ENCODE data around the gene RAB11FIP3. TPM values are rescaled to one million over a fixed set of nuclear protein-coding genes. Genes with fewer than 3 reads are reported as not detected.

Gene RAB11FIP3
- total RNA-seq, 2 experiments from 2014 or later = 18.7 to 20.4 TPM

DNA sequence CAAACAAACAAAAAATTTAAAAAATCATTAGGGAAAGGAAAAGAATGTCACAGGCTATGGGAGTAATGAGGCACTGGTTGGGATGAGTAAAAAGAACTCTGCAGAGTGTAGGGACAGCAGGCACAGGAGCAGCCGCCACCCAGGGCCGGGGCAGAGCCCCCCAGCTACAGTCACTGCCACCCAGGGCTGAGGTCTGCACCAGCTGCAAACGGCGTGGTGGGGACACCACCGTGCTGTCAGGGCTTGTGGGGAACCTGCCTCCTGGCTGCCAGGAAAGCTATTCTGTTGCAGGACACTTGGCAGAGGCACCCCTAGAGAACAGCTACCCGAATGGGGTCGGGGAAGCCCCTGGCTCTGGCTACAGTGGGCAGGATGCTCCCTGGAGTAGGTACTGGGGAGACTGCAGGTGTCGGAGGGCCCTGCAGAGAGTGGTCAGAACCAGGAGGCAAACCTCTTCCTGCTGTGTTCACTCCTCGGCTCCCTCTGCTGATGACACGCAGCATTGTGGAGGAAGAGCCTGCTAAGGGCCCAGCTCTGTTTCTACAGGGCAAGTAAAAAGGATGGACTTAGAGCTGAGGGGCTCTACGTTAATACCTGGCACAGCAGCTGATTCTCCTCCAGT lies 69.8 kb downstream of the RAB11FIP3 start:
- H3K27me3 Mint-ChIP-seq = no peaks in the 10 kb centered on the region
- no peak overlapping the region for H3K4me3 Mint-ChIP-seq
- H3K4me1 Mint-ChIP-seq (ENCODE audit: low read depth) = peaks cover 5% of the 10 kb centered on the region
- peak; percentile 83 for ATAC-seq
- CTCF ChIA-PET = interaction anchor here (0.8 to 1.8 kb wide), 5 partner anchors 15 to 105 kb away, joined by 3 to 8 read pairs (median 3); no protein-coding TSS in a partner anchor
- intact Hi-C loops (cut with micrococcal nuclease) = no loop called here
- no peaks in the 10 kb centered on the region for H3K9me3 Mint-ChIP-seq
- TF ChIP-seq, protein P1, sequence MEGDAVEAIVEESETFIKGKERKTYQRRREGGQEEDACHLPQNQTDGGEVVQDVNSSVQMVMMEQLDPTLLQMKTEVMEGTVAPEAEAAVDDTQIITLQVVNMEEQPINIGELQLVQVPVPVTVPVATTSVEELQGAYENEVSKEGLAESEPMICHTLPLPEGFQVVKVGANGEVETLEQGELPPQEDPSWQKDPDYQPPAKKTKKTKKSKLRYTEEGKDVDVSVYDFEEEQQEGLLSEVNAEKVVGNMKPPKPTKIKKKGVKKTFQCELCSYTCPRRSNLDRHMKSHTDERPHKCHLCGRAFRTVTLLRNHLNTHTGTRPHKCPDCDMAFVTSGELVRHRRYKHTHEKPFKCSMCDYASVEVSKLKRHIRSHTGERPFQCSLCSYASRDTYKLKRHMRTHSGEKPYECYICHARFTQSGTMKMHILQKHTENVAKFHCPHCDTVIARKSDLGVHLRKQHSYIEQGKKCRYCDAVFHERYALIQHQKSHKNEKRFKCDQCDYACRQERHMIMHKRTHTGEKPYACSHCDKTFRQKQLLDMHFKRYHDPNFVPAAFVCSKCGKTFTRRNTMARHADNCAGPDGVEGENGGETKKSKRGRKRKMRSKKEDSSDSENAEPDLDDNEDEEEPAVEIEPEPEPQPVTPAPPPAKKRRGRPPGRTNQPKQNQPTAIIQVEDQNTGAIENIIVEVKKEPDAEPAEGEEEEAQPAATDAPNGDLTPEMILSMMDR (IDR thresholded peaks at IDR 0.05) = no peak
- DNase-seq = peak; percentile 54
- POLR2A ChIA-PET = no interaction called here
- no peaks in the 10 kb centered on the region for H3K36me3 Mint-ChIP-seq (ENCODE audit: low read depth)
- H3K27ac Mint-ChIP-seq = no peak overlapping the region

DNA sequence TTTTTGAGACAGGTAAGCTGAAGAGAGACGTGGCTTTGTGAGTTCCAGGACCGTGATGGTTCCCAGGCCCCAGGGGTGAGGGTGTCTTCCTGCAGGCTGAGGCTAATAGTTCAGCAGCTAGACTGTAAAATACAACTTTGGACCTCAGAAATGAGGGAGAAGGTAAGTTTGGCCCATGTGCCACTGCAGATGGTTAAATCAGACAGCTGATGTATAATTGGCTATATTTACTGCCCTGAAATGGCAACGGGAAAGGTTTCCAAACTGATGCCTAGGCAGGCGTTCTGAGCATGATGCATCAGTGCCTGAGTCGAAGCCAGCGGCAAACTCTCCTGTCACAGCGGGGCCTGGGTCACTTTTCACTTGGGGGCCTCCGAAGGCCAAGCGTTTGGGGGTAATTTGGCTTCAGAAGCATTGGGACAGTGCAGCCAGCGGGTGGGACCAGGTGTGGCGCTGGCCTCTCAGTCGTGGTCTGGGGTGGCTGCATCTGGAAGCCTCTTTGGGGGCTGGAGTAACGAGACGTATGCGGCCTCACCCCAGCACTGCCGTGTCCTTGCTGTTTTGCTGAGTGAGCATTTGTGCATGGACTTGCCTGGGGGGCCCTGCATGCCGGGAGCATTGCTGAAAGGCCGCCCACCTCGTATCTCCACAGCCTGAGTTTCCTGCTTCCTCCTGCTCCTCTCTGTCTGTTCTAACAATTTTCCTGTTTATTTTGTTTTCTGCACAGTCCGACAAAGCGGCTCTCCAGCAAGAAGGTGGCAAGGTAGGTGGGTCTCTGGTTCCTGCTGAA lies 70.8 kb downstream of the RAB11FIP3 start:
- no peak for DNase-seq
- TF ChIP-seq, protein P1 (IDR thresholded peaks at IDR 0.05) = no peak
- ChIA-PET POLR2A (no interaction called here), CTCF (interaction anchor here (1.2 to 1.8 kb wide), 3 partner anchors 14 to 106 kb away, joined by 3 to 8 read pairs (median 3); no protein-coding TSS in a partner anchor)
- ATAC-seq = no peak
- intact Hi-C loops (cut with micrococcal nuclease) = no loop called here
- Mint-ChIP-seq H3K4me1 (ENCODE audit: low read depth) (peaks cover 5% of the 10 kb centered on the region), H3K36me3 (ENCODE audit: low read depth) (no peaks in the 10 kb centered on the region), H3K4me3 (no peak overlapping the region), H3K27ac (no peak overlapping the region), H3K9me3 (no peaks in the 10 kb centered on the region), H3K27me3 (no peaks in the 10 kb centered on the region)

DNA sequence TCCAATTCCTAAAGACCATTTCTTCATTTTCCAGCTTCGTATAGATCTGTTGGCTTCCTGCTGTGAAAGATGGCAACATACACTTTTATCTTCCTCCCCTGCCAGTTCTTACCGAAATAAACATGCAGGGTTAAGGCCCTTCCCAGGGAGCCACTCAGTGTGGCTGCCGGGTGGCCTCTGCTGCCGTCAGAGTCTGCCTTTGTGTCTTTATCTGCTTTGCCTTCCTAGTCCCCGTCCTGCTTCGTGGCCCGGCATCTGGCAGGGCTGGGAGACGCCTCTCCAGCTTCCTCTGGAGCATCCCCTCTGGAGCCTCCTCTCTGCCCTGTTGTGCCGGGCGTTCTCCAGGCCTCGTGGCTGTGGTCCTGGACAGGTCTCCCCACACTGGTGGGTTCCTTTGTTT lies 71.8 kb downstream of the RAB11FIP3 start:
- TF ChIP-seq, protein P1 (IDR thresholded peaks at IDR 0.05) = no peak
- intact Hi-C loops (cut with micrococcal nuclease) = no loop called here
- ChIA-PET CTCF (no interaction called here), POLR2A (interaction anchor here (2.2 kb wide), 1 partner anchor 29 kb away, joined by 7 read pairs; no protein-coding TSS in a partner anchor)
- Mint-ChIP-seq H3K4me3 (no peak overlapping the region), H3K4me1 (ENCODE audit: low read depth) (peaks cover 5% of the 10 kb centered on the region), H3K36me3 (ENCODE audit: low read depth) (no peaks in the 10 kb centered on the region), H3K27me3 (no peaks in the 10 kb centered on the region), H3K27ac (no peak overlapping the region), H3K9me3 (no peaks in the 10 kb centered on the region)
- DNase-seq (no peak), ATAC-seq (no peak)

DNA sequence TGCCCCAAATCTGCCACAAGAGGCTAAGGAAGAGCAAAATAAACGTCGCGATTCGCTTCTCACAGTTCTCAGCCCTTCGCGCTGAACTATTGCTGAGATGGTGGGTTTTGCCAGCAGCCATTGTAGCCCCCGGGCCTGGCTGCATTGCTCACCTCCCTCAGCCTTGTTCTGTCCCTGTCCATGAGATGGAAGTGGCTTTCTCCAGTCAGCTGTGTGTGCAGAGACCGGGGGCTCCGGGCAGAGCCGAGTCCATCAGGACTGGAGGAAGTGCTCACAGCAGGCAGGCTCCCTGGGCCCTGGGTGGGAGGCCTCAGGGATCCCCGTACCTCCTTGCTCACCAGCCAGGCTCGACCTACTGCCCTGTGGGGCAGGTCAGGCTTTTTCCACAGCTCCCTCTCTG lies 74.5 kb downstream of the RAB11FIP3 start:
- TF ChIP-seq, protein P1 (IDR thresholded peaks at IDR 0.05) = no peak
- ATAC-seq = no peak
- no peak for DNase-seq
- intact Hi-C loops (cut with micrococcal nuclease) = no loop called here
- Mint-ChIP-seq H3K27ac (no peak overlapping the region), H3K9me3 (no peaks in the 10 kb centered on the region), H3K27me3 (no peaks in the 10 kb centered on the region), H3K4me1 (ENCODE audit: low read depth) (peaks cover 4% of the 10 kb centered on the region), H3K4me3 (no peak overlapping the region), H3K36me3 (ENCODE audit: low read depth) (no peaks in the 10 kb centered on the region)
- CTCF ChIA-PET = no interaction called here
- POLR2A ChIA-PET = no interaction called here

DNA sequence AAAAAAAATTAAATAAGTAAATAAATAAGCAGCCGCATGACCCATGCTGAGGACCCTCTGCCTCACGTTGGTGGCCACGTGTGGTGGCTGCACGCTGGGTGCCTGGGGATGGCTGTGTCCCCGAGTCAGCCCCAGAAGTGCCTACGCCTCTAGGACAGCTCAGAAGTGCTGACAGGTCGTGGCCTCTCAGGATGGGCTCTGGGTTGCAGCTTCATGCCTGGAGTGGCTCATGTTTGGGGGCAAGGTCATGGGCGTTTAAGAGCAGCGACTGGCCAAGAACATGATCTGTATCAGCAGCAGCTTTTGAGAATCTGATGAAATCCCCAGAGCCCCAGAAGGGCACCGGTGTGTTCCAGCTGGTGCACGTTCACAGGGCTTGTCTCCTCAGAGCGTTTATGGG lies 75.3 kb downstream of the RAB11FIP3 start:
- no peaks in the 10 kb centered on the region for H3K4me1 Mint-ChIP-seq (ENCODE audit: low read depth)

More for the DNA sequence above, 75.3 kb downstream of the RAB11FIP3 start:
- TF ChIP-seq, protein P1 (IDR thresholded peaks at IDR 0.05) = no peak
- no peak for DNase-seq
- ChIA-PET CTCF (interaction anchor here (1.1 to 1.3 kb wide), 2 partner anchors 13 to 20 kb away, joined by 3 to 4 read pairs; no protein-coding TSS in a partner anchor), POLR2A (no interaction called here)
- Mint-ChIP-seq H3K9me3 (no peaks in the 10 kb centered on the region), H3K36me3 (ENCODE audit: low read depth) (no peaks in the 10 kb centered on the region), H3K4me3 (no peak overlapping the region), H3K27me3 (no peaks in the 10 kb centered on the region), H3K27ac (no peak overlapping the region)
- no peak for ATAC-seq
- intact Hi-C loops (cut with micrococcal nuclease) = no loop called here

All from activated CD8-positive, alpha-beta T cell treated with anti-CD3 and anti-CD28 coated beads for 36 hours (primary cell).